ENCODE measurements around the gene RPL34. TPM values are rescaled to one million over a fixed set of nuclear protein-coding genes. Genes with fewer than 3 reads are reported as not detected.

RPL34 gene
- total RNA-seq, 1 donor: 1,196 TPM

GRCh38 chr4:108622828-108623227 is 2.5 kb downstream of the RPL34 start:
- no peak for DNase-seq (ENCODE audit: low read depth in 2 of 3, low spot score in 2 of 3)

DNA sequence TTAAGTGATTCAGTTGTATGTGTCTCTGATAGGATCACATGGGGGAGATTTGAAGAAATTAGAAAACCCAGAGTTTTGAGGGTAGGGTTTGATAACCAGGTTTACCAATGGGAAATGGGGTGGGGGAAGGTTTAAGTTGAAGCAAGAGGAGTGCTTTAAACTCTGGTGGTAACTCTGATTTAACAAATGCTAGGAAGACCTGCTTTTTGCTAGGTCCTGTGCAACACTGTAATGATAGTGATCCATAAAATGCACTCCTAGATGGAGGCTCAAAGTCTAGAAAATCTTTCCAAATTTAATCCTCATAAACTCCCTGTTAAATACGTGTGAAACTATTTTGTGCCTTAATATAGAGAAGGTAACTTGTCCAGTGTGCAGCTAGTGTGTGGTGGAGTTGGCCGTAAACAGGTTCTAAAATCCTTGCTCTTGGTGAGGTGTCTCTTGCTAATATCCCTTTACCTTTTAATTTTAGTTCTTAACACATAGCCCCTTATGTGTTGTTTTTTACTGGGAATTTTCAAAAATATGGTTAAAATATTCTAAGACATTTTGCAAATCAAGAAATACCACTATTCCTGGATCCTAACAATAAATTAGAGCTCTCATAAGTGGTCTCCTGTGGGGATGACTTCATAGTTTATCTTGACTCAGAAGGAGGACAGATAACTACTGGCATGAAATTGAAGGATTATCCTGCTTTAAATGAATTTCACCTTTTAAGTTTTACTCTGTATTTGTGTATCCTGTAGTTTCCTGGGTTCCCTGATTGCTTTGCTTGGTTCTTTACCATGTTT is 4.1 kb downstream of the RPL34 start:
- DNase-seq (ENCODE audit: low read depth in 2 of 3, low spot score in 2 of 3): no peak

DNA sequence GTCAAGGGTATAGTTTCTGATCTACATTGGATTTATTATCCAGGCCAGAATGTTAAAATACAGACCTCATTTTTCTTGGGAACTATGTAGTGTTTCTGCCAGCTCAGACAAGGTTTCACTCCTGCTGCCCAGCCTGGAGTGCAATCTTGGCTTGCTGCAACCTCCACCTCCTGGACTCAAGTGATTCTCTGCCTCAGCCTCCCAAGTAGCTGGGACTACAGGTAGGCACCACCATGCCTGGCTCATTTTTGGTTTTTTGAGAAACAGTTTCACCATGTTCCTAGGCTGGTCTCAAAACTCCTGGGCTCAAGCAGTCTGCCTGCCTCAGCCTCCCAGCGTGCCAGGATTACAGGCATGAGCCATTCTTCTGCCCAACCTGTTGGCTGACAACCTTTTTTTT is 5.7 kb downstream of the RPL34 start:
- DNase-seq (ENCODE audit: low read depth in 2 of 3, low spot score in 2 of 3): no peak

DNA sequence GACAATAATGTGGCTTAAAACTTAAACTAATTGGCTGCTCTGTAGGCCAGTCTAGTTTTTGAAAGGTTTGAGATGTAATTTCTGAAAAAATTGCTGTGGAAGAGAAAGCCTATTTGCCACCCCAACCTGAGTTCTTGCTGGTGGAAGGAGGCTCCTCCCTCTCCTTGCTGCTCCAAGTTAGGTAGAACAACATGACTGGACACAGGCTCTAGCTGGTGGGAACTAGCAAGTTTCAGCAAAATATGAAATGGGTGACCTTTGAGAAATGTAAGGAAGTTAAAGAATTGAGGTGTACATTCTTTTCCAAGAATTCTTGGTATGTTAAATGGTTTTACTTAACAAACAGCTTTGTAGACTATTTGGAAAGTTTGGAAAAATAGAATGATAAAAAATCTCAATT is 8.0 kb downstream of the RPL34 start:
- DNase-seq (ENCODE audit: low read depth in 2 of 3, low spot score in 2 of 3): no peak

DNA sequence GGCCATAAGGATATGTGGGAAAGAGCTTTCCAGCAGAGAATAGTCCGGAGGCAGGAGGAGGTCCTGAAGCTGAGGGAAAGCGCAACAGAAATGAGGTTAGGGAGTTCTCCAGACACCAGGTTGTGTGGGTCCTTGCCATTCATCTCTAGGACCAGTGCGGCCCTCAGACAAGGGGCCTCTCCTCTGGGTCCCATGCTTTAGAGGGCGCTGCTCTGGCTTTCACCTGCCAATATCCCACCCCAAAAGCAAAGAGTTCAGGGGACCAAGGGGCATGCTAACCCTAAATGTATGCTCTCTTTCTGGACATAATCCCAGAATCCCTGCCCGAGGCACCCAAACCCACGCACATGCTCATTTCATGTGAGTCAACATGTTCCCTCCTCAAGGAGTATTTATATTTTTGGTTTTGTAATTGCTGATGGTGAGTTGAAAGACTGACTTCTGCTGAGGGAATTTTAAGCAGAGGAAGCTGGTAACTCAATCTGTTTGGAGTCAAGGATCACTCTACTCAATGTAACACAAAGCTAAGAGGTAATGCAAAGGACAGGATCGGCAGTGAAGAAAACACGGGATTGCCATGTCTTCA is 14.8 kb downstream of the RPL34 start:
- no peak for DNase-seq (ENCODE audit: low read depth in 2 of 3, low spot score in 2 of 3)

GRCh38 chr4:108636246-108636645 is 15.9 kb downstream of the RPL34 start:
- DNase-seq (ENCODE audit: low read depth in 2 of 3, low spot score in 2 of 3): no peak

DNA sequence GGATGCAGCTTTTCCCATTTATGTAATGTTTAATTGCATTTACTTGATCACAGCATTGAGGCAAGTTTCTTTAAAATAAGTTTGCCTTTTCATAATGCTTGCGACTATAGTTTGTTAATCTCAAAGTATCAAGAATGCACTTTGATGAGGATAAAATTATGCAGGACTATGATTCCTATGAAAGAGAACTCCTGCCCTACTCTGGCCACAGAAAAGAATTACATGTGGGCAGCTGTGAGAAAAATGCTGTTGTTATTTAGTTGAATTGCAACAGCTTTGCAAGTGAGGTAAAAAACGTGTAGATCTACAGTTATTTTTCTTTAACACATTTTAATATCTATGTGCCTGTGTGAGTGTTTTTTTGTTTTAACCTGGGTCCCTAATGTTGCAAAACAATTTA is 17.5 kb downstream of the RPL34 start:
- no peak for DNase-seq (ENCODE audit: low read depth in 2 of 3, low spot score in 2 of 3)

- DNase-seq (ENCODE audit: low read depth in 2 of 3, low spot score in 2 of 3): no peak
These were observed 23.9 kb downstream of the RPL34 start for GRCh38 chr4:108644237-108644636.

GRCh38 chr4:108646706-108647105 is 26.3 kb downstream of the RPL34 start:
- no peak for DNase-seq (ENCODE audit: low read depth in 2 of 3, low spot score in 2 of 3)

DNA sequence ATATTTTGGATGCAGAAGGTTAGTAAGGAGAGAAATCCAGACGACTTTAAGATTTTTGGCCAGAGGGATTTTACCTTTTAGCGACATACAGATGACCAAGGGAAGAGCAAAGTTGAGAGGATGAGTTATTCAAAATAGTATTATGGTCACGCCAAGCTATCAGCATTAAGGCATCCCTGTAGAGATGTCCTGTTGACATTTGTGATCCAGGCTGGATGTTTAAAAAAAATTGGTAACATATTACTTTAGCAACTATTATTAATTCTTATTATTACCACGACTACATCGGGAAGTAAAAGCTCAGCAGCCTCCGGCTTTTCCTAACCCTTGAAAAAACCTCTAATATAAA is 29.5 kb downstream of the RPL34 start:
- DNase-seq (ENCODE audit: low read depth in 2 of 3, low spot score in 2 of 3): no peak

DNA sequence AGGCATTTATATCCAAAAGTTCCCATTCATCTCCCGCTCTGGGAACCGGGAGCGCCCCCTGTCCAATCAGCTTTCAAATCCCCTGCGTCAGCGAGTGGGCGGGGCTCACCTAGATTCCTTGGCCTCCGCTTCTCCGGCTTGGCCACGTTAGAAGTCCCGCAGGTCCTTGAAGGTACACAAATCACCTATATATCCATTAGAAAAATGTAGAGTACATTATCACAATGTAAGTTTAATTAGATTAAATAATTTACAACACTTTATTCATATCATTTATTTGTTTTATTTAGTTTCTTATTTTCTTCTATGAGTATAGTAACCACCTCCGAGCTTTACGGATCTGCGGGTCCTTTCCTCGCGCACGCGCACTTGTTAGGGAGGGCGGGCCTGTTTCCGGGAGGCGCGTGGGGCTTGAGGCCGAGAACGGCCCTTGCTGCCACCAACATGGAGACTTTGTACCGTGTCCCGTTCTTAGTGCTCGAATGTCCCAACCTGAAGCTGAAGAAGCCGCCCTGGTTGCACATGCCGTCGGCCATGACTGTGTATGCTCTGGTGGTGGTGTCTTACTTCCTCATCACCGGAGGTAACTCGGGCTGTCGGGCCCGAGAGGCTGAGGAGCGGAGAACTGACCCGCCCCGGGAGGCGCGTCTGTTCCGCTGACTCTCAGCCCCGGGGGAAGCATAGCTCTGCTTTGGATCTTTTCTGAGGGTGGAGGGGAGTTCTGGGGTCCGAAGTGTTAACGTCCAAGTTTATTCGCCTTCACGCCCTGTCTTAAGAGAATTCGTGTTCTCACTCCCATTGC is 30.0 kb downstream of the RPL34 start, which contains the start of gene OSTC:
Gene OSTC, plus strand, starts transcription at position 388 of the 802 bp plus-strand sequence. Its CDS starts 57 bp downstream, at position 445.
- peak; percentile 85 to 95 (median 92) for DNase-seq (ENCODE audit: low read depth in 2 of 3, low spot score in 2 of 3)

- peak in 2 of 3 donors; percentile 35 to 69 for DNase-seq (ENCODE audit: low read depth in 2 of 3, low spot score in 2 of 3)
These were observed 30.8 kb downstream of the RPL34 start for GRCh38 chr4:108651014-108651791.

DNA sequence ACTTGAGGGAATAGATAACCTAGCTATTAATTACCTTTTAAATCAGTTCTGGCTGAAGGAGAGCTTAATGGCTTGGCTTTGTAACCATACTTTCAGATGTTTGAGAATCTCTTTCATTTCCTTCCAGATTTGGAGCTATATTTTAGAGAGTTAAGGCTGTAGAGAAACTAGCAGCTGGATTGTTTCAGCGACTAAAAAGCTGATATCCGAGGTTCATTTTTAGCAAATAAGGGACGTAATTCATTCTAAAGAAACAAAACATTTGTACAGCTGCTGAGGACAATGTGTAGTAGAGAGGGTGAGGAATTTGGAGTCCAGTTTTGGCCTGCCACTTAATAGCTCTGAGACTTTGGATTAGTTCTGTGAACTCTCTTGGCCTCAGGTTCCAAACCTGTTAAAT is 42.3 kb downstream of the RPL34 start:
- DNase-seq (ENCODE audit: low read depth in 2 of 3, low spot score in 2 of 3): no peak

GRCh38 chr4:108674356-108674977 is 54.1 kb downstream of the RPL34 start:
- DNase-seq (ENCODE audit: low read depth in 2 of 3, low spot score in 2 of 3): no peak

Small RNA genes within 50 kb of the gene (small RNA-seq; reads per million reads assigned to genes)
- gene RNU6-431P: not detected

Other genes starting within 250 kb of the RPL34 start
- 116 TPM for gene OSTC, start 30.0 kb downstream of the RPL34 start, total RNA-seq
- not detected for gene ETNPPL, start 142.5 kb downstream of the RPL34 start, total RNA-seq